ENCODE results near the gene ZNF525.

GRCh38 chr19:53394522-53394973 is 29.0 kb downstream of the ZNF525 start:
- TF ChIP-seq CTCF (conservative IDR thresholded peaks at IDR 0.05): no peak
- TF ChIP-seq ZFX (IDR thresholded peaks at IDR 0.05): no peak
